ENCODE results near the gene RDH5.

- TF ChIP-seq EZH2 (IDR thresholded peaks at IDR 0.05; ENCODE audit: borderline replicate concordance, low read length), result no peak
- peak; percentile 52 to 74 for TF ChIP-seq CTCF (conservative IDR thresholded peaks at IDR 0.05 in 1 of 2, IDR thresholded peaks at IDR 0.05 in 1 of 2; ENCODE audit: extremely low read depth in 1 of 2, insufficient read depth in 1 of 2, low read depth in 1 of 2, low read length in 2 of 2)
Observed at GRCh38 chr12:55720894-55721444, 776 bp downstream of the RDH5 start.
